T47D (cell line): ENCODE measurements around the gene EML2.
"Not testable (repeated sequence)": the region's sequence is repeated elsewhere in the genome, so short reads cannot be mapped to it uniquely, and the experiment has no call there.

Experiments
- DNase-seq, 2 experiments: peaks; one replicate each; pipeline versions ENCODE4 v3.0.0 to v3.0.0-alpha.2; 2011 to 2012; ENCODE audit warnings: low read depth in 1 of 2, low spot score in 1 of 2
- JUND ChIP-seq: IDR thresholded peaks from 2 replicates; pipeline ENCODE4 v1.6.1; 2012; ENCODE audit warnings: low read depth
- in situ Hi-C: cut with HindIII; loops from 2 replicates; pipeline ENCODE4 v1.10.0; 2016; ENCODE audit warnings: low sequenced_read_pairs, low pct_unique_long_range_greater_than_20kb

EML2 gene

GRCh38 chr19:45623984-45624383 is 15.2 kb downstream of the EML2 start:
- in situ Hi-C loops, result no loop called here
- TF ChIP-seq JUND, result no peak
- no peak for DNase-seq

GRCh38 chr19:45621976-45622503 is 17.2 kb downstream of the EML2 start:
- no peak for DNase-seq
- in situ Hi-C loops, result no loop called here
- TF ChIP-seq JUND, result no peak

GRCh38 chr19:45621389-45621788 is 17.8 kb downstream of the EML2 start:
- DNase-seq, result no peak
- in situ Hi-C loops, result no loop called here
- no peak for TF ChIP-seq JUND

- TF ChIP-seq JUND, result no peak
These were observed 22.5 kb downstream of the EML2 start for GRCh38 chr19:45616704-45617017.

GRCh38 chr19:45615795-45616703 is 23.1 kb downstream of the EML2 start:
- no peak for TF ChIP-seq JUND
- in situ Hi-C loops, result no loop called here
- DNase-seq, result peak; percentile 83 to 97

More at GRCh38 chr19:45616704-45617017, 22.5 kb downstream of the EML2 start:
- DNase-seq, result no peak
- in situ Hi-C loops, result no loop called here

GRCh38 chr19:45615056-45615455 is 24.1 kb downstream of the EML2 start:
- in situ Hi-C loops, DNase-seq: not testable (repeated sequence)

GRCh38 chr19:45613926-45614725 is 25.1 kb downstream of the EML2 start:
- no peak for TF ChIP-seq JUND
- in situ Hi-C loops, result no loop called here
- DNase-seq, result no peak

GRCh38 chr19:45608948-45609347 is 30.2 kb downstream of the EML2 start:
- TF ChIP-seq JUND, result no peak
- DNase-seq, result no peak
- in situ Hi-C loops, result no loop called here

GRCh38 chr19:45607071-45608029 is 31.8 kb downstream of the EML2 start:
- DNase-seq, result peak; percentile 46 to 72
- in situ Hi-C loops, result no loop called here
- TF ChIP-seq JUND, result no peak

GRCh38 chr19:45601524-45602374 is 37.4 kb downstream of the EML2 start, which contains the start of gene GPR4:
Gene GPR4 (minus strand): TSS chr19:45602212. CDS start chr19:45591866, 10,346 bp downstream.
- in situ Hi-C loops, result no loop called here
- TF ChIP-seq JUND, result no peak
- DNase-seq, result no peak

GRCh38 chr19:45601115-45601514 is 38.1 kb downstream of the EML2 start:
- no peak for DNase-seq
- in situ Hi-C loops, result no loop called here
- no peak for TF ChIP-seq JUND
